ENCODE measurements around the gene ADGRG1.

The ADGRG1 gene

GRCh38 chr16:57682809-57683635 is 54.6 kb downstream of the ADGRG1 start:
- H3K9me3 ChIP-seq (ENCODE audit: control insufficient read depth, insufficient read depth, low read depth, low read length) = no peaks in the 10 kb centered on the region
- H3K36me3 ChIP-seq (ENCODE audit: control insufficient read depth, insufficient read depth, low read length) = no peaks in the 10 kb centered on the region
- no peak overlapping the region for H3K9ac ChIP-seq (ENCODE audit: low read length)
- no peaks in the 10 kb centered on the region for H3K27me3 ChIP-seq (ENCODE audit: control insufficient read depth, insufficient read depth, low read length)
- H3K4me3 ChIP-seq (ENCODE audit: low read depth, low read length) = no peak overlapping the region
- H3K27ac ChIP-seq (ENCODE audit: low read depth, low read length) = no peak overlapping the region
- peaks cover 5% of the 10 kb centered on the region; the same call in 1 of the 2 replicates for H3K4me1 ChIP-seq (ENCODE audit: control insufficient read depth, insufficient read depth, low read length)

- Histone ChIP-seq H3K27ac (ENCODE audit: low read depth, low read length) (no peak overlapping the region), H3K4me1 (ENCODE audit: control insufficient read depth, insufficient read depth, low read length) (peaks cover 9% of the 10 kb centered on the region; the same call in 1 of the 2 replicates), H3K27me3 (ENCODE audit: control insufficient read depth, insufficient read depth, low read length) (no peaks in the 10 kb centered on the region), H3K36me3 (ENCODE audit: control insufficient read depth, insufficient read depth, low read length) (no peaks in the 10 kb centered on the region), H3K9ac (ENCODE audit: low read length) (no peak overlapping the region), H3K9me3 (ENCODE audit: control insufficient read depth, insufficient read depth, low read depth, low read length) (no peaks in the 10 kb centered on the region), H3K4me3 (ENCODE audit: low read depth, low read length) (no peak overlapping the region)
These were observed 55.5 kb downstream of the ADGRG1 start for GRCh38 chr16:57683636-57684545.

GRCh38 chr16:57684626-57685358 is 56.4 kb downstream of the ADGRG1 start:
- no peak overlapping the region for H3K9ac ChIP-seq (ENCODE audit: low read length)
- H3K9me3 ChIP-seq (ENCODE audit: control insufficient read depth, insufficient read depth, low read depth, low read length) = no peaks in the 10 kb centered on the region
- no peak overlapping the region for H3K4me3 ChIP-seq (ENCODE audit: low read depth, low read length)
- no peaks in the 10 kb centered on the region for H3K27me3 ChIP-seq (ENCODE audit: control insufficient read depth, insufficient read depth, low read length)
- H3K36me3 ChIP-seq (ENCODE audit: control insufficient read depth, insufficient read depth, low read length) = no peaks in the 10 kb centered on the region
- peaks cover 11% of the 10 kb centered on the region; the same call in 1 of the 2 replicates for H3K4me1 ChIP-seq (ENCODE audit: control insufficient read depth, insufficient read depth, low read length)
- no peak overlapping the region for H3K27ac ChIP-seq (ENCODE audit: low read depth, low read length)

- H3K36me3 ChIP-seq (ENCODE audit: control insufficient read depth, insufficient read depth, low read length) = no peaks in the 10 kb centered on the region
- H3K4me3 ChIP-seq (ENCODE audit: low read depth, low read length) = no peak overlapping the region
- H3K9ac ChIP-seq (ENCODE audit: low read length) = no peak overlapping the region
- no peak overlapping the region for H3K27ac ChIP-seq (ENCODE audit: low read depth, low read length)
- H3K4me1 ChIP-seq (ENCODE audit: control insufficient read depth, insufficient read depth, low read length) = peaks cover 14% of the 10 kb centered on the region; the same call in 1 of the 2 replicates
- H3K27me3 ChIP-seq (ENCODE audit: control insufficient read depth, insufficient read depth, low read length) = no peaks in the 10 kb centered on the region
- H3K9me3 ChIP-seq (ENCODE audit: control insufficient read depth, insufficient read depth, low read depth, low read length) = no peaks in the 10 kb centered on the region
These were observed 57.2 kb downstream of the ADGRG1 start for GRCh38 chr16:57685633-57686032.

GRCh38 chr16:57686577-57686976 is 58.1 kb downstream of the ADGRG1 start:
- no peaks in the 10 kb centered on the region for H3K9me3 ChIP-seq (ENCODE audit: control insufficient read depth, insufficient read depth, low read depth, low read length)
- no peak overlapping the region for H3K9ac ChIP-seq (ENCODE audit: low read length)
- no peaks in the 10 kb centered on the region for H3K36me3 ChIP-seq (ENCODE audit: control insufficient read depth, insufficient read depth, low read length)
- H3K4me3 ChIP-seq (ENCODE audit: low read depth, low read length) = no peak overlapping the region
- H3K27ac ChIP-seq (ENCODE audit: low read depth, low read length) = no peak overlapping the region
- H3K4me1 ChIP-seq (ENCODE audit: control insufficient read depth, insufficient read depth, low read length) = peaks cover 14% of the 10 kb centered on the region; the same call in 1 of the 2 replicates
- H3K27me3 ChIP-seq (ENCODE audit: control insufficient read depth, insufficient read depth, low read length) = no peaks in the 10 kb centered on the region

- H3K9me3 ChIP-seq (ENCODE audit: control insufficient read depth, insufficient read depth, low read depth, low read length) = no peaks in the 10 kb centered on the region
- H3K4me1 ChIP-seq (ENCODE audit: control insufficient read depth, insufficient read depth, low read length) = peaks cover 14% of the 10 kb centered on the region; the same call in 1 of the 2 replicates
- H3K27ac ChIP-seq (ENCODE audit: low read depth, low read length) = no peak overlapping the region
- no peak overlapping the region for H3K9ac ChIP-seq (ENCODE audit: low read length)
- H3K4me3 ChIP-seq (ENCODE audit: low read depth, low read length) = no peak overlapping the region
- no peaks in the 10 kb centered on the region for H3K36me3 ChIP-seq (ENCODE audit: control insufficient read depth, insufficient read depth, low read length)
- no peaks in the 10 kb centered on the region for H3K27me3 ChIP-seq (ENCODE audit: control insufficient read depth, insufficient read depth, low read length)
These were observed 59.0 kb downstream of the ADGRG1 start for GRCh38 chr16:57687363-57687929.

GRCh38 chr16:57688487-57688986 is 60.1 kb downstream of the ADGRG1 start:
- Histone ChIP-seq H3K9me3 (ENCODE audit: control insufficient read depth, insufficient read depth, low read depth, low read length) (no peaks in the 10 kb centered on the region), H3K27ac (ENCODE audit: low read depth, low read length) (no peak overlapping the region)

GRCh38 chr16:57688987-57689761 is 60.7 kb downstream of the ADGRG1 start:
- Histone ChIP-seq H3K4me3 (ENCODE audit: low read depth, low read length) (no peak overlapping the region), H3K9ac (ENCODE audit: low read length) (no peak overlapping the region)

More at GRCh38 chr16:57688487-57688986, 60.1 kb downstream of the ADGRG1 start:
- Histone ChIP-seq H3K9ac (ENCODE audit: low read length) (no peak overlapping the region), H3K4me1 (ENCODE audit: control insufficient read depth, insufficient read depth, low read length) (peaks cover 14% of the 10 kb centered on the region; the same call in 1 of the 2 replicates), H3K27me3 (ENCODE audit: control insufficient read depth, insufficient read depth, low read length) (no peaks in the 10 kb centered on the region), H3K36me3 (ENCODE audit: control insufficient read depth, insufficient read depth, low read length) (no peaks in the 10 kb centered on the region), H3K4me3 (ENCODE audit: low read depth, low read length) (no peak overlapping the region)

GRCh38 chr16:57689762-57690558 is 61.5 kb downstream of the ADGRG1 start:
- Histone ChIP-seq H3K9ac (ENCODE audit: low read length) (no peak overlapping the region), H3K36me3 (ENCODE audit: control insufficient read depth, insufficient read depth, low read length) (no peaks in the 10 kb centered on the region), H3K4me3 (ENCODE audit: low read depth, low read length) (no peak overlapping the region), H3K4me1 (ENCODE audit: control insufficient read depth, insufficient read depth, low read length) (peaks cover 18% of the 10 kb centered on the region; the same call in 1 of the 2 replicates), H3K9me3 (ENCODE audit: control insufficient read depth, insufficient read depth, low read depth, low read length) (no peaks in the 10 kb centered on the region), H3K27me3 (ENCODE audit: control insufficient read depth, insufficient read depth, low read length) (no peaks in the 10 kb centered on the region), H3K27ac (ENCODE audit: low read depth, low read length) (no peak overlapping the region; the same call in 1 of the 2 replicates)

More at GRCh38 chr16:57688987-57689761, 60.7 kb downstream of the ADGRG1 start:
- H3K36me3 ChIP-seq (ENCODE audit: control insufficient read depth, insufficient read depth, low read length) = no peaks in the 10 kb centered on the region
- no peak overlapping the region; the same call in 1 of the 2 replicates for H3K27ac ChIP-seq (ENCODE audit: low read depth, low read length)
- H3K9me3 ChIP-seq (ENCODE audit: control insufficient read depth, insufficient read depth, low read depth, low read length) = no peaks in the 10 kb centered on the region
- peaks cover 14% of the 10 kb centered on the region; the same call in 1 of the 2 replicates for H3K4me1 ChIP-seq (ENCODE audit: control insufficient read depth, insufficient read depth, low read length)
- no peaks in the 10 kb centered on the region for H3K27me3 ChIP-seq (ENCODE audit: control insufficient read depth, insufficient read depth, low read length)

Data from HUES6 (cell line).